SK-N-SH treated with all-trans-retinoic acid at 6 μM for 48 hours (cell line): ENCODE results near the gene APOLD1.
"Not testable (repeated sequence)": the region's sequence is repeated elsewhere in the genome, so short reads cannot be mapped to it uniquely, and the experiment has no call there.

Experiments used
- ATAC-seq: fragments of 200-7000 bp; cut with Tn5 transposase; 3 replicates; pipeline ENCODE4 v1.9.1; 2020; ENCODE audit warnings: mild to moderate bottlenecking, moderate library complexity
- ARNTL ChIP-seq: fragments of 450-650 bp; formaldehyde crosslinking; IDR thresholded peaks from 2 replicates; pipeline ENCODE4 v1.5.0; 2020; ENCODE audit warnings: low read depth, mild to moderate bottlenecking, moderate library complexity, borderline replicate concordance
- CREB5 ChIP-seq: fragments of 250-450 bp; sonication (Bioruptor Pico); IDR thresholded peaks from 2 replicates; pipeline ENCODE4 v1.5.1; 2020; ENCODE audit warnings: low read depth, mild to moderate bottlenecking, moderate library complexity
- CSDC2 ChIP-seq: fragments of 250-450 bp; sonication (Bioruptor Pico); IDR thresholded peaks from 2 replicates; pipeline ENCODE4 v1.5.0; 2020; ENCODE audit warnings: mild to moderate bottlenecking, moderate library complexity
- CSRNP3 ChIP-seq: fragments of 250-450 bp; sonication (Bioruptor Pico); IDR thresholded peaks from 2 replicates; pipeline ENCODE4 v1.5.1; 2021; ENCODE audit warnings: mild to moderate bottlenecking, moderate library complexity
- ESRRG ChIP-seq: fragments of 250-450 bp; sonication (Bioruptor Pico); IDR thresholded peaks from 2 replicates; pipeline ENCODE4 v1.6.1; 2021; ENCODE audit warnings: mild to moderate bottlenecking
- GLIS3 ChIP-seq: fragments of 250-450 bp; sonication (Bioruptor Pico); IDR thresholded peaks from 2 replicates; pipeline ENCODE4 v1.5.0; 2020; ENCODE audit warnings: mild to moderate bottlenecking, moderate library complexity
- ISL1 ChIP-seq: fragments of 250-450 bp; sonication (Bioruptor Pico); IDR thresholded peaks from 2 replicates; pipeline ENCODE4 v2.1.2; 2022; ENCODE audit warnings: mild to moderate bottlenecking, moderate library complexity
- OSR1 ChIP-seq: fragments of 250-450 bp; sonication (Bioruptor Pico); IDR thresholded peaks from 2 replicates; pipeline ENCODE4 v1.8.0; 2022; ENCODE audit warnings: moderate library complexity, mild to moderate bottlenecking, inconsistent platforms
- PATZ1 ChIP-seq: fragments of 250-450 bp; sonication (Bioruptor Pico); IDR thresholded peaks from 2 replicates; pipeline ENCODE4 v1.8.0; 2020; ENCODE audit warnings: mild to moderate bottlenecking, moderate library complexity, borderline replicate concordance
- POU6F1 ChIP-seq: fragments of 250-450 bp; sonication (Bioruptor Pico); IDR thresholded peaks from 2 replicates; pipeline ENCODE4 v1.8.0; 2021; ENCODE audit warnings: low read depth, mild to moderate bottlenecking, moderate library complexity, borderline replicate concordance
- PPARA ChIP-seq: fragments of 250-450 bp; sonication (Bioruptor Pico); IDR thresholded peaks from 2 replicates; pipeline ENCODE4 v1.5.0; 2020; ENCODE audit warnings: mild to moderate bottlenecking, borderline replicate concordance
- RARB ChIP-seq: fragments of 250-450 bp; sonication (Bioruptor Pico); IDR thresholded peaks from 2 replicates; pipeline ENCODE4 v1.8.0; 2021; ENCODE audit warnings: mild to moderate bottlenecking, moderate library complexity
- SNAI2 ChIP-seq: fragments of 250-450 bp; sonication (Bioruptor Pico); IDR thresholded peaks from 2 replicates; pipeline ENCODE4 v1.5.0; 2020; ENCODE audit warnings: mild to moderate bottlenecking, moderate library complexity
- TCF4 ChIP-seq: fragments of 250-450 bp; sonication (Bioruptor Pico); IDR thresholded peaks from 2 replicates; pipeline ENCODE4 v1.8.0; 2021; ENCODE audit warnings: mild to moderate bottlenecking, moderate library complexity, borderline replicate concordance
- TOX ChIP-seq: fragments of 250-450 bp; sonication (Bioruptor Pico); IDR thresholded peaks from 2 replicates; pipeline ENCODE4 v1.8.0; 2021; ENCODE audit warnings: mild to moderate bottlenecking, moderate library complexity, borderline replicate concordance
- TSHZ2 ChIP-seq: fragments of 250-450 bp; sonication (Bioruptor Pico); IDR thresholded peaks from 2 replicates; pipeline ENCODE4 v1.5.0; 2020; ENCODE audit warnings: mild to moderate bottlenecking, moderate library complexity
- ZFP30 ChIP-seq: fragments of 450-650 bp; formaldehyde crosslinking; IDR thresholded peaks from 2 replicates; pipeline ENCODE4 v1.5.0; 2022; ENCODE audit warnings: mild to moderate bottlenecking, moderate library complexity
- ZNF565 ChIP-seq: fragments of 450-650 bp; formaldehyde crosslinking; conservative IDR thresholded peaks from 2 replicates; pipeline ENCODE4 v1.5.0; 2020; ENCODE audit warnings: low read depth, mild to moderate bottlenecking, moderate library complexity
- ZNF70 ChIP-seq: fragments of 450-650 bp; formaldehyde crosslinking; IDR thresholded peaks from 2 replicates; pipeline ENCODE4 v1.5.0; 2020; ENCODE audit warnings: mild to moderate bottlenecking, moderate library complexity

The APOLD1 gene

GRCh38 chr12:12818701-12819100 lies 33.2 kb downstream of the APOLD1 start:
- no peak for TF ChIP-seq ZFP30
- no peak for TF ChIP-seq GLIS3 (CRISPR knock-in tag)
- TF ChIP-seq PPARA (CRISPR knock-in tag): no peak
- TF ChIP-seq RARB (CRISPR knock-in tag): no peak
- no peak for ATAC-seq

GRCh38 chr12:12819221-12819620 lies 33.8 kb downstream of the APOLD1 start:
- ATAC-seq: peak; percentile 37
- TF ChIP-seq TOX (CRISPR knock-in tag) (no peak), CSRNP3 (CRISPR knock-in tag) (no peak), PATZ1 (CRISPR knock-in tag) (no peak), OSR1 (no peak), ARNTL (CRISPR knock-in tag) (no peak), TSHZ2 (CRISPR knock-in tag) (no peak)

- ATAC-seq: peak; percentile 95
- TF ChIP-seq SNAI2 (no peak), ISL1 (CRISPR knock-in tag) (peak; percentile 82)
These were observed 34.4 kb downstream of the APOLD1 start for GRCh38 chr12:12819752-12820311.

- not testable (repeated sequence) for ATAC-seq
These were observed 34.9 kb downstream of the APOLD1 start for GRCh38 chr12:12820376-12820775.

- no peak for TF ChIP-seq TCF4 (CRISPR knock-in tag)
- no peak for ATAC-seq
These were observed 36.5 kb downstream of the APOLD1 start for GRCh38 chr12:12821975-12822374.

- TF ChIP-seq CSDC2 (0 out of 2 replicates have a peak, but pooled peaks have one; percentile 9), ZNF565 (CRISPR knock-in tag) (no peak)
- TF ChIP-seq, all 23 proteins: peak for 1
- ATAC-seq: no peak
These were observed 37.4 kb downstream of the APOLD1 start for GRCh38 chr12:12822886-12823285.

GRCh38 chr12:12823300-12823699 lies 37.8 kb downstream of the APOLD1 start:
- ATAC-seq: no peak
- TF ChIP-seq CSDC2 (0 out of 2 replicates have a peak, but pooled peaks have one; percentile 6), PATZ1 (CRISPR knock-in tag) (no peak), ZNF70 (no peak), OSR1 (no peak), POU6F1 (CRISPR knock-in tag) (no peak), ESRRG (CRISPR knock-in tag) (0 out of 2 replicates have a peak, but pooled peaks have one; percentile 13), TOX (CRISPR knock-in tag) (no peak), RARB (CRISPR knock-in tag) (no peak), CREB5 (CRISPR knock-in tag) (peak; percentile 90), ARNTL (CRISPR knock-in tag) (no peak)
